ENCODE results near the gene CADM2.

GRCh38 chr3:85270488-85270887 lies 311.7 kb downstream of the CADM2 start:
- TF ChIP-seq CTCF (IDR thresholded peaks at IDR 0.05) (no peak), POLR2AphosphoS5 (IDR thresholded peaks at IDR 0.05) (no peak)

All from upper lobe of left lung (tissue), 4 donors.